ENCODE measurements around the gene BAHCC1.

The BAHCC1 gene

GRCh38 chr17:81398832-81399411, 3.7 kb downstream of the BAHCC1 start:
- DNase-seq: peak; percentile 38

- DNase-seq: no peak
These were observed 4.4 kb downstream of the BAHCC1 start for GRCh38 chr17:81399481-81400153.

GRCh38 chr17:81400154-81400977, 5.1 kb downstream of the BAHCC1 start:
- peak; percentile 70 for DNase-seq

- no peak for DNase-seq
These were observed 5.9 kb downstream of the BAHCC1 start for GRCh38 chr17:81400996-81401722.

- DNase-seq: peak; percentile 76
These were observed 6.7 kb downstream of the BAHCC1 start for GRCh38 chr17:81401723-81402529.

GRCh38 chr17:81402530-81402941, 7.3 kb downstream of the BAHCC1 start:
- no peak for DNase-seq

- peak; percentile 53 for DNase-seq
These were observed 7.8 kb downstream of the BAHCC1 start for GRCh38 chr17:81402981-81403467.

GRCh38 chr17:81403671-81404534, 8.6 kb downstream of the BAHCC1 start:
- peak; percentile 82 for DNase-seq

- no peak for DNase-seq
These were observed 9.4 kb downstream of the BAHCC1 start for GRCh38 chr17:81404558-81405165.

- DNase-seq: peak; percentile 95
These were observed 10.2 kb downstream of the BAHCC1 start for GRCh38 chr17:81405411-81405872.

- DNase-seq: no peak
These were observed 11.1 kb downstream of the BAHCC1 start for GRCh38 chr17:81406117-81406953.

- DNase-seq: no peak
These were observed 12.8 kb downstream of the BAHCC1 start for GRCh38 chr17:81408049-81408448.

- no peak for DNase-seq
These were observed 14.1 kb downstream of the BAHCC1 start for GRCh38 chr17:81409190-81409935.

- DNase-seq: no peak
These were observed 15.6 kb downstream of the BAHCC1 start for GRCh38 chr17:81410852-81411251.

GRCh38 chr17:81411305-81411704, 16.0 kb downstream of the BAHCC1 start:
- no peak for DNase-seq

GRCh38 chr17:81412490-81413093, 17.3 kb downstream of the BAHCC1 start:
- DNase-seq: no peak

GRCh38 chr17:81413497-81414135, 18.4 kb downstream of the BAHCC1 start:
- DNase-seq: no peak

Measured in fibroblast of skin of back (primary cell).